Endothelial cell of umbilical vein (primary cell): Measurements from ENCODE around the gene CPB2. TPM values are rescaled to one million over a fixed set of nuclear protein-coding genes. Genes with fewer than 3 reads are reported as not detected.

Experiments used
- BruUV-seq: library from RNA; stranded (reverse); fragments of 400-500 nt; replicated peaks from 2 replicates; lab custom pipeline; 2021; lab: Mats Ljungman, UMichigan
- CTCF ChIA-PET: fragments of 300-600, 350-600 bp; sonication (Branson Sonifier 250); formaldehyde crosslinking; loops from one replicate; lab custom pipeline; 2021; ENCODE audit warnings: antibody characterized with exemption, inconsistent platforms; lab: Charles Lee
- POLR2A ChIA-PET: fragments of 300-600, 350-600 bp; sonication (Branson Sonifier 250); formaldehyde crosslinking; loops from one replicate; lab custom pipeline; 2021; ENCODE audit warnings: antibody characterized with exemption, inconsistent platforms; lab: Charles Lee
- DNase-seq: peaks from one replicate; pipeline ENCODE4 v3.0.0-alpha.2; 2011; ENCODE audit warnings: low read depth, low spot score
- FAIRE-seq: peaks from 2 replicates; lab custom pipeline; 2011; peaks lifted over from hg19 to GRCh38; lab: Jason Lieb, UNC
- H2AFZ ChIP-seq: 2 replicates; pipeline ENCODE4 v1.6.0; 2012; ENCODE audit warnings: low read depth, low read length, control low read depth, inconsistent platforms
- H3K27ac ChIP-seq: 2 replicates; pipeline ENCODE4 v1.5.1; 2011; ENCODE audit warnings: low read depth, mild to moderate bottlenecking, control low read depth, low read length, moderate library complexity; ENCODE audit not compliant: insufficient read depth
- H3K27me3 ChIP-seq, 2 experiments: 2 replicates each; pipeline versions ENCODE4 v1.6.0 to v1.6.1; 2011; ENCODE audit warnings: low read length in 2 of 2, mixed read lengths in 1 of 2; ENCODE audit not compliant: control insufficient read depth in 2 of 2, insufficient read depth in 2 of 2
- H3K36me3 ChIP-seq, 2 experiments: 2 replicates in 1 of 2; 3 replicates in 1 of 2; pipeline ENCODE4 v1.5.1; 2011; ENCODE audit warnings: low read length in 2 of 2, mild to moderate bottlenecking in 1 of 2, moderate library complexity in 1 of 2; ENCODE audit not compliant: control insufficient read depth in 2 of 2, insufficient read depth in 2 of 2; ENCODE audit errors: extremely low read depth in 1 of 2
- H3K4me1 ChIP-seq: 3 replicates; pipeline ENCODE4 v1.5.1; 2011; ENCODE audit warnings: mild to moderate bottlenecking, low read length; ENCODE audit not compliant: control insufficient read depth, insufficient read depth; ENCODE audit errors: extremely low read depth
- H3K4me2 ChIP-seq: 2 replicates; pipeline ENCODE4 v1.6.1; 2011; ENCODE audit warnings: low read length, control low read depth, mixed read lengths; ENCODE audit not compliant: insufficient read depth
- H3K4me3 ChIP-seq, 3 experiments: fragments of 200-600 bp in 1 of 3; sonication (generic), shearing (Covaris generic) in 1 of 3; replicated peaks in 1 of 3; 2 replicates each; pipeline ENCODE4 v1.5.1; 2011 to 2016; ENCODE audit warnings: control low read depth in 3 of 3, low read length in 3 of 3, mild to moderate bottlenecking in 2 of 3, inconsistent platforms in 1 of 3, low read depth in 1 of 3, moderate library complexity in 1 of 3; ENCODE audit not compliant: insufficient read depth in 1 of 3
- H3K79me2 ChIP-seq: 2 replicates; pipeline ENCODE4 v1.6.0; 2012; ENCODE audit warnings: low read length, inconsistent platforms; ENCODE audit not compliant: control insufficient read depth, insufficient read depth
- H3K9ac ChIP-seq: replicated peaks from 2 replicates; pipeline ENCODE3; 2011; ENCODE audit warnings: low read length, control low read depth; ENCODE audit not compliant: insufficient read depth; ENCODE audit errors: extremely low read depth
- H3K9me1 ChIP-seq: replicated peaks from 3 replicates; pipeline ENCODE4 v1.6.0; 2011; ENCODE audit warnings: mild to moderate bottlenecking, low read length; ENCODE audit not compliant: control insufficient read depth, insufficient read depth; ENCODE audit errors: extremely low read depth
- H3K9me3 ChIP-seq: replicated peaks from 2 replicates; pipeline ENCODE4 v1.5.1; 2012; ENCODE audit warnings: low read length, inconsistent platforms; ENCODE audit not compliant: control insufficient read depth, insufficient read depth
- H4K20me1 ChIP-seq: replicated peaks from 2 replicates; pipeline ENCODE3; 2011; ENCODE audit warnings: mild to moderate bottlenecking, low read length; ENCODE audit not compliant: control insufficient read depth, insufficient read depth; ENCODE audit errors: extremely low read depth
- EZH2 ChIP-seq: IDR thresholded peaks from 2 replicates; pipeline ENCODE4 v1.6.1; 2012; ENCODE audit warnings: borderline replicate concordance, low read depth, mild to moderate bottlenecking, moderate library complexity, low read length, inconsistent platforms; ENCODE audit not compliant: severe bottlenecking
- FOS ChIP-seq: IDR thresholded peaks from 2 replicates; pipeline ENCODE4 v1.6.1; 2011; ENCODE audit warnings: mild to moderate bottlenecking, low read length, moderate library complexity, borderline replicate concordance; ENCODE audit not compliant: insufficient read depth
- GATA2 ChIP-seq: IDR thresholded peaks from 2 replicates; pipeline ENCODE4 v1.7.0; 2011; ENCODE audit warnings: low read depth, mild to moderate bottlenecking, moderate library complexity, mixed read lengths, low read length; ENCODE audit not compliant: insufficient read length, insufficient read depth
- JUN ChIP-seq: IDR thresholded peaks from 2 replicates; pipeline ENCODE4 v1.6.1; 2011; ENCODE audit warnings: borderline replicate concordance, low read depth; ENCODE audit not compliant: insufficient read length, insufficient read depth
- MYC ChIP-seq: IDR thresholded peaks from one replicate; pipeline ENCODE4 v1.6.1; 2011; ENCODE audit warnings: mild to moderate bottlenecking, low read depth, low read length
- POLR2A ChIP-seq: IDR thresholded peaks from 2 replicates; pipeline ENCODE4 v1.6.1; 2012; ENCODE audit warnings: low read depth, mild to moderate bottlenecking, control low read depth, low read length
- POLR2AphosphoS5 ChIP-seq: IDR thresholded peaks from 2 replicates; pipeline ENCODE4 v1.6.1; 2012; ENCODE audit warnings: low read depth, mild to moderate bottlenecking, control low read depth, low read length, moderate library complexity; ENCODE audit not compliant: insufficient read depth
- dilution Hi-C: fragments of 300-500 bp; cut with MboI; formaldehyde crosslinking; loops from one replicate; pipeline ENCODE4 v1.15.0; 2019; ENCODE audit warnings: low sequenced_read_pairs; ENCODE audit not compliant: extremely low pct_ligation_motif_present
- intact Hi-C: fragments of 100-400 bp; cut with micrococcal nuclease; formaldehyde crosslinking; loops from one replicate; pipeline ENCODE4 v1.10.0; 2022
- polyA plus RNA-seq, 4 experiments: library from polyadenylated mRNA; depleted of rRNA in 3 of 4; stranded (reverse) in 3 of 4; unstranded in 1 of 4; fragments of >200 nt; gene quantifications; 2 replicates each; pipeline versions ENCODE4 v1.2.1 to v1.2.3, GENCODE V29; 2011 to 2012; ENCODE audit warnings: missing spikeins in 1 of 4
- total RNA-seq: library from RNA; stranded (reverse); gene quantifications from 2 replicates; pipeline ENCODE4 v1.2.3, GENCODE V29; 2021
- TF ChIP-seq, protein P1 (sequence below): IDR thresholded peaks from 2 replicates; pipeline ENCODE4 v1.6.1; 2011; ENCODE audit not compliant: insufficient read depth, insufficient read length
- TF ChIP-seq, protein P2 (sequence below), 2 donors: IDR thresholded peaks; 1 replicate in 1 of 2; 2 replicates in 1 of 2; pipeline ENCODE4 v1.5.1; 2011; ENCODE audit warnings: low read length in 2 of 2, mild to moderate bottlenecking in 2 of 2, moderate library complexity in 2 of 2, control low read depth in 1 of 2, inconsistent platforms in 1 of 2, low read depth in 1 of 2; ENCODE audit not compliant: insufficient read depth in 1 of 2; ENCODE audit errors: extremely low read depth in 1 of 2

CPB2 gene
- total and polyA plus RNA-seq, 2 donors (not counting 3 experiments of a cell fraction or from before 2014, with no cell fraction given), result not detected

DNA sequence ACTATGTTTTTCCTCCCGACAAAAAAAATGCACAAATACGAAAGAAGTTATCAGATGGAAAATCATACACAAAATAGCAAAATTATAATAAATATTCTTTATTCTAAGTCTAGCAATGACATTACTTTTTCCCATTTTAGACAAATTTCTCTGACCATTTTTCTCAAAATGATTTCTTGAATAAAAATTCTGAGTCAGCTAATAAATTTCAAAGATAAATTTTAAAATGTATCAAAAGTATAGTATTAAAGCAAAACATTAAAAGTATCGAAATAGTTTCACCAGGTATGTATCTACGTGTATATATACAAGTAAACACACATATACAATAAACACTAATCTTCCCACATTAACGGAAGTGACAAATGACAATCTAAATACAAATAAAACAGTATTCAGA, 61.2 kb downstream of the CPB2 start:
- CTCF ChIA-PET, result no interaction called here
- H3K9ac ChIP-seq, result no peak overlapping the region
- H3K9me3 ChIP-seq, result no peaks in the 10 kb centered on the region
- no peak overlapping the region for H3K4me2 ChIP-seq
- no peak for DNase-seq
- FAIRE-seq, result no peak
- H3K4me1 ChIP-seq, result no peaks in the 10 kb centered on the region
- no peak for TF ChIP-seq GATA2
- TF ChIP-seq, protein P1, sequence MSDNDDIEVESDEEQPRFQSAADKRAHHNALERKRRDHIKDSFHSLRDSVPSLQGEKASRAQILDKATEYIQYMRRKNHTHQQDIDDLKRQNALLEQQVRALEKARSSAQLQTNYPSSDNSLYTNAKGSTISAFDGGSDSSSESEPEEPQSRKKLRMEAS, result no peak
- TF ChIP-seq, protein P2, sequence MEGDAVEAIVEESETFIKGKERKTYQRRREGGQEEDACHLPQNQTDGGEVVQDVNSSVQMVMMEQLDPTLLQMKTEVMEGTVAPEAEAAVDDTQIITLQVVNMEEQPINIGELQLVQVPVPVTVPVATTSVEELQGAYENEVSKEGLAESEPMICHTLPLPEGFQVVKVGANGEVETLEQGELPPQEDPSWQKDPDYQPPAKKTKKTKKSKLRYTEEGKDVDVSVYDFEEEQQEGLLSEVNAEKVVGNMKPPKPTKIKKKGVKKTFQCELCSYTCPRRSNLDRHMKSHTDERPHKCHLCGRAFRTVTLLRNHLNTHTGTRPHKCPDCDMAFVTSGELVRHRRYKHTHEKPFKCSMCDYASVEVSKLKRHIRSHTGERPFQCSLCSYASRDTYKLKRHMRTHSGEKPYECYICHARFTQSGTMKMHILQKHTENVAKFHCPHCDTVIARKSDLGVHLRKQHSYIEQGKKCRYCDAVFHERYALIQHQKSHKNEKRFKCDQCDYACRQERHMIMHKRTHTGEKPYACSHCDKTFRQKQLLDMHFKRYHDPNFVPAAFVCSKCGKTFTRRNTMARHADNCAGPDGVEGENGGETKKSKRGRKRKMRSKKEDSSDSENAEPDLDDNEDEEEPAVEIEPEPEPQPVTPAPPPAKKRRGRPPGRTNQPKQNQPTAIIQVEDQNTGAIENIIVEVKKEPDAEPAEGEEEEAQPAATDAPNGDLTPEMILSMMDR (IDR thresholded peaks at IDR 0.05; ENCODE audit: extremely low read depth in 1 of 2, insufficient read depth in 1 of 2, low read depth in 1 of 2, low read length in 2 of 2), result no peak
- no peak for TF ChIP-seq JUN
- no peak for TF ChIP-seq POLR2A
- TF ChIP-seq FOS, result no peak
- no peak for TF ChIP-seq MYC
- no peak for TF ChIP-seq EZH2
- TF ChIP-seq POLR2AphosphoS5, result no peak
- H3K36me3 ChIP-seq, result peaks cover 0 to 16% of the 10 kb centered on the region in 2 experiments
- intact Hi-C loops, result no loop called here
- no peaks in the 10 kb centered on the region for H4K20me1 ChIP-seq
- H3K9me1 ChIP-seq, result no peaks in the 10 kb centered on the region
- no peaks in the 10 kb centered on the region for H3K27me3 ChIP-seq
- H3K27ac ChIP-seq, result no peak overlapping the region
- H2AFZ ChIP-seq, result no peak overlapping the region
- BruUV-seq, result no TSS peak
- POLR2A ChIA-PET, result no interaction called here
- dilution Hi-C loops, result no loop called here
- H3K79me2 ChIP-seq, result peaks cover 34% of the 10 kb centered on the region
- no peak overlapping the region for H3K4me3 ChIP-seq
